Measurements from ENCODE around the gene MAP6. TPM values are rescaled to one million over a fixed set of nuclear protein-coding genes. Genes with fewer than 3 reads are reported as not detected.

The MAP6 gene
- total RNA-seq, 3 donors from 2014 or later (not counting 1 experiment from before 2014, with no cell fraction given): not detected

DNA sequence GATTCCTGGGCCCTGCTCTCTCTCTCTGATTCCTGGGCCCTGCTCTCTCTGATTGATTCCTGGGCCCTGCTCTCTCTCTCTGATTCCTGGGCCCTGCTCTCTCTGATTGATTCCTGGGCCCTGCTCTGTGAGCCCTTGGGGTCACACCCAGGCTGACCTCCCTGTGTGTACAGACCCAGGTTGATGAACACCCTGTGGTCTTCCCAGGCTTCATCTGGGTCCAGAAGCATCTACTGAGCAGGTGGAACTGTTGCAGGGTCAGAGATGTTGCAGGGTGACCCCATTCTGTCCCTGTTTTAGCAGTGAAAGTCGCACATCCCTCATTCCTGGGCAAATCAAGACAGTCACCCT, 126.8 kb downstream of the MAP6 start:
- no peaks in the 10 kb centered on the region for H3K9me3 Mint-ChIP-seq
- ATAC-seq: no peak
- H3K4me1 ChIP-seq (ENCODE audit: control insufficient read depth, insufficient read depth, low read length): peaks cover 17% of the 10 kb centered on the region
- H3K4me3 ChIP-seq (ENCODE audit: low read length): no peak overlapping the region
- peaks cover 18 to 25% of the 10 kb centered on the region in 2 donors for H3K4me1 Mint-ChIP-seq
- peaks cover 0 to 15% of the 10 kb centered on the region in 2 donors for H3K27me3 Mint-ChIP-seq (ENCODE audit: low read depth in 2 of 2)
- no peaks in the 10 kb centered on the region for H3K36me3 Mint-ChIP-seq
- H3K4me3 Mint-ChIP-seq: no peak overlapping the region
- WGBS (ENCODE audit: insufficient coverage): 89% methylated on average over 1 of the region's 1 CpG
- DNase-seq: no peak
- no peaks in the 10 kb centered on the region for H3K9me3 ChIP-seq (ENCODE audit: control insufficient read depth, insufficient read depth, low read length)
- intact Hi-C loops (cut with micrococcal nuclease): no loop called here
- H3K27me3 ChIP-seq (ENCODE audit: control insufficient read depth, insufficient read depth, low read length): no peaks in the 10 kb centered on the region
- H3K27ac Mint-ChIP-seq: peak overlapping the region in 1 of 2 donors; percentile 39
- H3K27ac ChIP-seq (ENCODE audit: low read length): no peak overlapping the region
- TF ChIP-seq, protein P1, sequence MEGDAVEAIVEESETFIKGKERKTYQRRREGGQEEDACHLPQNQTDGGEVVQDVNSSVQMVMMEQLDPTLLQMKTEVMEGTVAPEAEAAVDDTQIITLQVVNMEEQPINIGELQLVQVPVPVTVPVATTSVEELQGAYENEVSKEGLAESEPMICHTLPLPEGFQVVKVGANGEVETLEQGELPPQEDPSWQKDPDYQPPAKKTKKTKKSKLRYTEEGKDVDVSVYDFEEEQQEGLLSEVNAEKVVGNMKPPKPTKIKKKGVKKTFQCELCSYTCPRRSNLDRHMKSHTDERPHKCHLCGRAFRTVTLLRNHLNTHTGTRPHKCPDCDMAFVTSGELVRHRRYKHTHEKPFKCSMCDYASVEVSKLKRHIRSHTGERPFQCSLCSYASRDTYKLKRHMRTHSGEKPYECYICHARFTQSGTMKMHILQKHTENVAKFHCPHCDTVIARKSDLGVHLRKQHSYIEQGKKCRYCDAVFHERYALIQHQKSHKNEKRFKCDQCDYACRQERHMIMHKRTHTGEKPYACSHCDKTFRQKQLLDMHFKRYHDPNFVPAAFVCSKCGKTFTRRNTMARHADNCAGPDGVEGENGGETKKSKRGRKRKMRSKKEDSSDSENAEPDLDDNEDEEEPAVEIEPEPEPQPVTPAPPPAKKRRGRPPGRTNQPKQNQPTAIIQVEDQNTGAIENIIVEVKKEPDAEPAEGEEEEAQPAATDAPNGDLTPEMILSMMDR (IDR thresholded peaks at IDR 0.05): no peak
- no peaks in the 10 kb centered on the region for H3K36me3 ChIP-seq (ENCODE audit: control insufficient read depth, insufficient read depth, low read length)

DNA sequence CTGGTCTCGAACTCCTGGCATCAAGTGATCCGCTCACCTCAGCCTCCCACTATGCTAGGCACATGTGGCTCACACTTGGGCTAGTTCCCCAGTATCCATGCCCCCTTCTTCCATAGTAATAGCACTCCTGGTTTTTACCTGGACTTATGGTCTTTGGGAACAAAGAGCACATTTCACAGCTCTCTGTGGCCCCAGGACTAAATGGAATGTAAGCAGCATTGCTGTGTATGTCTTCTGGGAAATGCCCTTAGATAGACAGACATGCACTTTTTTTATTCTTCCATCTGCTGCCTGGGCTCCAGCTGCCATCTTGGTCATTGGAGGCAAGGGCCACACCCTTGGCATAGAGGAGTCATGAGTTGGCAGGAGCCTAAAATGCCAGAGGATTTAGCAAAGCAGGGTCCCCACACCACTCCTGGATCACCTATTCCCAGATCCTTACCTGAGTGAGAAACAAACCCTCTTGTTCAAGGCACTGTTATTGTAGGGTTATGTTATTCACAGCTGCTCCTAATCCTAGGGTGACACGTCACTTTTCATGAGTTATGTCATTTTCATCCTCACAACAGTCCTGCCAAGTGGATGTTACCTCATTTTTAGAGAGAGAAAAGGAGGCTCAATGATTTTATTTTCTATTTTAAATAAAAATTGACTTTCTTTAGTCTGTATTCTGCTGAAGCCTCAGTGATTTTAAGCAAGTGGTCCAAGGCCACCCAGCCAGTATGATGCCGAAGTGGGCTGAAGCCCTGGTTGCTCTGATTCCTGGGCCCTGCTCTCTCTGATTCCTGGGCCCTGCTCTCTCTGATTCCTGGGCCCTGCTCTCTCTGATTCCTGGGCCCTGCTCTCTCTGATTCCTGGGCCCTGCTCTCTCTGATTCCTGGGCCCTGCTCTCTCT, 127.4 kb downstream of the MAP6 start:
- no peaks in the 10 kb centered on the region for H3K9me3 ChIP-seq (ENCODE audit: control insufficient read depth, insufficient read depth, low read length)
- intact Hi-C loops (cut with micrococcal nuclease): no loop called here
- TF ChIP-seq, protein P1 (IDR thresholded peaks at IDR 0.05): no peak
- no peak overlapping the region for H3K27ac ChIP-seq (ENCODE audit: low read length)
- Mint-ChIP-seq H3K27ac (peak overlapping the region in 1 of 2 donors; percentile 39), H3K9me3 (no peaks in the 10 kb centered on the region), H3K4me3 (no peak overlapping the region), H3K4me1 (peaks cover 24 to 31% of the 10 kb centered on the region in 2 donors), H3K36me3 (no peaks in the 10 kb centered on the region), H3K27me3 (ENCODE audit: low read depth in 2 of 2) (peaks cover 0 to 15% of the 10 kb centered on the region in 2 donors)
- no peaks in the 10 kb centered on the region for H3K36me3 ChIP-seq (ENCODE audit: control insufficient read depth, insufficient read depth, low read length)
- no peak overlapping the region for H3K4me3 ChIP-seq (ENCODE audit: low read length)
- 93% methylated on average over 3 of the region's 4 CpGs for WGBS (ENCODE audit: insufficient coverage)
- no peaks in the 10 kb centered on the region for H3K27me3 ChIP-seq (ENCODE audit: control insufficient read depth, insufficient read depth, low read length)
- DNase-seq (no peak), ATAC-seq (no peak)
- peaks cover 23% of the 10 kb centered on the region for H3K4me1 ChIP-seq (ENCODE audit: control insufficient read depth, insufficient read depth, low read length)

DNA sequence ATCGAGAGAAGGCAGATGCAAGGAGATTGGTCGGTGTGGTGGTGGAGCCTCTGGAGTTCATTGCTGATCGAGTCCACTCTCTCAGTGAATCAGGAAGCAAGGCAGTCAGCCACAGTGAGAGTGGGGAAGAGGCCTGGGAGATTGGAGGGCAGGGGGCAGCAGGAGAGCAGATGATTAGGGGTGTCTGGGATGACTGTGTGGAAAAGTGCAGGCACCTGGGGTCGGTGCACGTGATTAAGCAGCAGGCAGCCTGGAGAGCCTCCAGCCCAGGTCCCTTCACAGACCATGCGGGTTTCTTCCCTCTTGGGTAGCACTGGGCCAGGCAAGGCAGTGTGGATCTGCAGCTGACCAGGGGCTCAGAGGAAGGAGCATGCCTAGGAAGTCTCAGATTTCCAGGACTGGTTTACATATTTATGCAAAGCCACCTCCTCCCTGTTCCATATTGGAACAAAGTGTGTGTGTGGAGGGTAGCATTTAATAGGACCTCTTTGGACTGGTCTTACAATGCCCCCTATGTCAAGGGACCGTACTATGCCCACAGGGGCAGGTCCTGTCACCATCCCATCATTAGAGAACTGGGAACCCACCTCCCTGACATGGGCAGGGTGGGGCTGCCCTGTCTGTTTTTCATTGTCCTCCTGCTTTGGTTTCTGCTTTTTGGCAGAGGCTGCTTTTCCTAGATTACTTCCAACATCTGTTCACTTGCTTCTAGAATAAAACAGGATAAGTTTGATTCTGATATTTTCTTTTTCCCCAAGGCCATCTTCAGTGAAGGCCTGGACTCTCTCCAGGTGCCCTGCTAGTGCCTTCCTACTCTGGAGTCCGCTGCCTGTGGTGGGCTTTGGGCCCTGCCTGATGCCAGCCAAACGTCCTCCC, 129.1 kb downstream of the MAP6 start:
- no peak overlapping the region for H3K4me3 Mint-ChIP-seq
- DNase-seq (no peak), ATAC-seq (no peak)
- H3K27me3 ChIP-seq (ENCODE audit: control insufficient read depth, insufficient read depth, low read length): no peaks in the 10 kb centered on the region
- TF ChIP-seq, protein P1 (IDR thresholded peaks at IDR 0.05): no peak
- no peak overlapping the region for H3K4me3 ChIP-seq (ENCODE audit: low read length)
- no peak overlapping the region for H3K27ac ChIP-seq (ENCODE audit: low read length)
- H3K4me1 Mint-ChIP-seq: peaks cover 42 to 48% of the 10 kb centered on the region in 2 donors
- H3K4me1 ChIP-seq (ENCODE audit: control insufficient read depth, insufficient read depth, low read length): peaks cover 41% of the 10 kb centered on the region
- no peaks in the 10 kb centered on the region for H3K9me3 Mint-ChIP-seq
- H3K36me3 ChIP-seq (ENCODE audit: control insufficient read depth, insufficient read depth, low read length): no peaks in the 10 kb centered on the region
- no peaks in the 10 kb centered on the region for H3K9me3 ChIP-seq (ENCODE audit: control insufficient read depth, insufficient read depth, low read length)
- intact Hi-C loops (cut with micrococcal nuclease): no loop called here
- H3K27me3 Mint-ChIP-seq (ENCODE audit: low read depth in 2 of 2): peaks cover 0 to 15% of the 10 kb centered on the region in 2 donors
- H3K36me3 Mint-ChIP-seq: no peaks in the 10 kb centered on the region
- 88% methylated on average over 9 of the region's 9 CpGs for WGBS (ENCODE audit: insufficient coverage)
- peak overlapping the region in 1 of 2 donors; percentile 93 for H3K27ac Mint-ChIP-seq

Data from natural killer cell (primary cell).